HEK293 (cell line): ENCODE data around the gene RIC3.

ENCODE experiments used
- CTCF ChIA-PET: fragments of 350-600 bp; formaldehyde crosslinking; extraction: SDS; loops from one replicate; lab custom pipeline; 2021; ENCODE audit warnings: antibody characterized with exemption; lab: Yijun Ruan, JAX
- POLR2A ChIA-PET: fragments of 300-600 bp; formaldehyde crosslinking; extraction: SDS; loops from one replicate; lab custom pipeline; 2020; ENCODE audit warnings: antibody characterized with exemption, inconsistent platforms; lab: Yijun Ruan, JAX
- H3K27ac ChIP-seq: fragments of 200-500 bp; sonication (Bioruptor generic); 2 replicates; pipeline ENCODE4 v1.5.1; 2014; ENCODE audit warnings: low read depth, low read length, control low read depth, inconsistent platforms; ENCODE audit errors: extremely low read depth
- H3K36me3 ChIP-seq, 2 experiments: fragments of 200-500 bp in 1 of 2; sonication (Bioruptor generic) in 1 of 2; 1 replicate in 1 of 2; 2 replicates in 1 of 2; pipeline ENCODE4 v1.5.1; 2014 to 2017; ENCODE audit warnings: inconsistent platforms in 2 of 2, low read length in 2 of 2; ENCODE audit not compliant: control insufficient read depth in 2 of 2, insufficient read depth in 1 of 2
- H3K4me1 ChIP-seq: fragments of 200-500 bp; sonication (Bioruptor generic); 2 replicates; pipeline ENCODE4 v1.5.1; 2014; ENCODE audit warnings: mild to moderate bottlenecking, low read length, inconsistent platforms; ENCODE audit not compliant: control insufficient read depth, insufficient read depth
- H3K4me3 ChIP-seq: 2 replicates; pipeline ENCODE4 v1.5.1; 2011; ENCODE audit warnings: low read depth, mild to moderate bottlenecking, control low read depth, low read length, moderate library complexity
- H3K9me3 ChIP-seq: fragments of 200-500 bp; sonication (Bioruptor generic); 2 replicates; pipeline ENCODE4 v1.5.1; 2014; ENCODE audit warnings: low read depth, low read length, inconsistent platforms; ENCODE audit not compliant: control insufficient read depth, insufficient read depth
- BCL6B ChIP-seq: fragments of 450-650 bp; formaldehyde crosslinking; IDR thresholded peaks from 2 replicates; pipeline ENCODE4 v1.5.1; 2017; ENCODE audit warnings: missing biosample characterization, missing genetic modification characterization
- ELK4 ChIP-seq: IDR thresholded peaks from 2 replicates; pipeline ENCODE4 v1.6.1; 2011; ENCODE audit warnings: mild to moderate bottlenecking, low read depth, low read length, borderline replicate concordance
- GLIS2 ChIP-seq: fragments of 450-650 bp; formaldehyde crosslinking; IDR thresholded peaks from 2 replicates; pipeline ENCODE4 v1.5.1; 2016; ENCODE audit warnings: missing biosample characterization, missing genetic modification characterization
- INSM2 ChIP-seq: fragments of 450-650 bp; formaldehyde crosslinking; IDR thresholded peaks from 2 replicates; pipeline ENCODE4 v1.5.1; 2016; ENCODE audit warnings: missing biosample characterization, missing genetic modification characterization
- KLF10 ChIP-seq: fragments of 450-650 bp; IDR thresholded peaks from 2 replicates; pipeline ENCODE4 v1.5.1; 2018; ENCODE audit warnings: missing biosample characterization, mild to moderate bottlenecking, missing genetic modification characterization
- KLF7 ChIP-seq: fragments of 450-650 bp; formaldehyde crosslinking; IDR thresholded peaks from 2 replicates; pipeline ENCODE4 v1.5.1; 2016; ENCODE audit warnings: missing biosample characterization, missing genetic modification characterization, borderline replicate concordance
- KLF9 ChIP-seq: fragments of 450-650 bp; formaldehyde crosslinking; IDR thresholded peaks from 2 replicates; pipeline ENCODE4 v1.5.1; 2016; ENCODE audit warnings: missing biosample characterization, missing genetic modification characterization, low read depth
- PRDM2 ChIP-seq: fragments of 450-650 bp; formaldehyde crosslinking; IDR thresholded peaks from 2 replicates; pipeline ENCODE4 v1.5.1; 2016; ENCODE audit warnings: missing biosample characterization, missing genetic modification characterization, borderline replicate concordance
- REPIN1 ChIP-seq: fragments of 450-650 bp; formaldehyde crosslinking; IDR thresholded peaks from 2 replicates; pipeline ENCODE4 v1.5.1; 2017; ENCODE audit warnings: missing biosample characterization, missing genetic modification characterization, low read depth
- SP7 ChIP-seq: fragments of 450-650 bp; formaldehyde crosslinking; IDR thresholded peaks from 2 replicates; pipeline ENCODE4 v1.5.1; 2016; ENCODE audit warnings: missing biosample characterization, missing genetic modification characterization
- ZFP41 ChIP-seq: fragments of 450-650 bp; formaldehyde crosslinking; IDR thresholded peaks from 2 replicates; pipeline ENCODE4 v1.5.1; 2016; ENCODE audit warnings: missing biosample characterization, missing genetic modification characterization, borderline replicate concordance
- ZNF146 ChIP-seq: fragments of 450-650 bp; formaldehyde crosslinking; IDR thresholded peaks from 2 replicates; pipeline ENCODE4 v1.5.1; 2016; ENCODE audit warnings: missing biosample characterization, missing genetic modification characterization
- ZNF184 ChIP-seq: fragments of 450-650 bp; IDR thresholded peaks from 2 replicates; pipeline ENCODE4 v1.5.1; 2018; ENCODE audit warnings: missing biosample characterization, mild to moderate bottlenecking, missing genetic modification characterization
- ZNF23 ChIP-seq: fragments of 450-650 bp; formaldehyde crosslinking; IDR thresholded peaks from 2 replicates; pipeline ENCODE4 v1.5.1; 2016; ENCODE audit warnings: missing biosample characterization, missing genetic modification characterization, borderline replicate concordance
- ZNF248 ChIP-seq: fragments of 450-650 bp; formaldehyde crosslinking; IDR thresholded peaks from 2 replicates; pipeline ENCODE4 v1.5.1; 2017; ENCODE audit warnings: missing biosample characterization, missing genetic modification characterization
- ZNF707 ChIP-seq: fragments of 450-650 bp; formaldehyde crosslinking; IDR thresholded peaks from 2 replicates; pipeline ENCODE4 v1.5.1; 2016; ENCODE audit warnings: missing biosample characterization, missing genetic modification characterization
- ZNF76 ChIP-seq: fragments of 450-650 bp; formaldehyde crosslinking; IDR thresholded peaks from 2 replicates; pipeline ENCODE4; 2016; ENCODE audit warnings: low read depth, missing biosample characterization, missing genetic modification characterization, borderline replicate concordance
- ZNF785 ChIP-seq: fragments of 450-650 bp; formaldehyde crosslinking; IDR thresholded peaks from 2 replicates; pipeline ENCODE4 v1.5.1; 2016; ENCODE audit warnings: missing biosample characterization, missing genetic modification characterization
- ZNF792 ChIP-seq: fragments of 450-650 bp; formaldehyde crosslinking; IDR thresholded peaks from 2 replicates; pipeline ENCODE4 v1.5.1; 2016; ENCODE audit warnings: missing biosample characterization, missing genetic modification characterization
- ZSCAN23 ChIP-seq: fragments of 450-650 bp; formaldehyde crosslinking; IDR thresholded peaks from 2 replicates; pipeline ENCODE4 v1.5.1; 2016; ENCODE audit warnings: missing biosample characterization, missing genetic modification characterization

Gene RIC3

GRCh38 chr11:8108421-8108820 is 60.4 kb downstream of the RIC3 start:
- TF ChIP-seq BCL6B (tag by site-specific recombination) (no peak), ZFP41 (tag by site-specific recombination) (no peak), SP7 (tag by site-specific recombination) (0 out of 2 replicates have a peak, but pooled peaks have one; percentile 30), ZNF792 (tag by site-specific recombination) (no peak)
- ChIA-PET POLR2A (no interaction called here), CTCF (interaction anchor here (0.7 to 5.1 kb wide), 5 partner anchors 9 to 102 kb away, joined by 4 to 38 read pairs (median 19); no protein-coding TSS in a partner anchor)
- Histone ChIP-seq H3K27ac (no peak overlapping the region), H3K9me3 (no peaks in the 10 kb centered on the region), H3K4me1 (no peaks in the 10 kb centered on the region), H3K36me3 (peaks cover 0 to 42% of the 10 kb centered on the region in 2 experiments; a peak in 1 of 3 replicates), H3K4me3 (no peak overlapping the region)

- TF ChIP-seq ELK4 (no peak), KLF7 (tag by site-specific recombination) (no peak), ZSCAN23 (tag by site-specific recombination) (no peak), ZNF76 (tag by site-specific recombination) (no peak), ZNF23 (no peak), ZNF785 (tag by site-specific recombination) (no peak), INSM2 (no peak), REPIN1 (tag by site-specific recombination) (no peak), ZNF184 (tag by site-specific recombination) (no peak), KLF9 (tag by site-specific recombination) (no peak), ZNF707 (tag by site-specific recombination) (no peak), PRDM2 (tag by site-specific recombination) (no peak), ZNF146 (no peak), GLIS2 (tag by site-specific recombination) (no peak), KLF10 (no peak), ZNF248 (no peak), SP7 (tag by site-specific recombination) (no peak)
- ChIA-PET POLR2A (no interaction called here), CTCF (interaction anchor here (0.7 to 5.1 kb wide), 7 partner anchors 9 to 257 kb away, joined by 3 to 38 read pairs (median 4); no protein-coding TSS in a partner anchor)
- peaks cover 0 to 50% of the 10 kb centered on the region in 2 experiments; a peak in 1 of 3 replicates for H3K36me3 ChIP-seq
- no peak overlapping the region for H3K4me3 ChIP-seq
- H3K27ac ChIP-seq: no peak overlapping the region
- no peaks in the 10 kb centered on the region for H3K9me3 ChIP-seq
- H3K4me1 ChIP-seq: no peaks in the 10 kb centered on the region
Measured at GRCh38 chr11:8107642-8108041, 61.2 kb downstream of the RIC3 start.
